PC-3 (cell line): ENCODE measurements around the gene CYFIP2.

ENCODE experiments used
- CTCF ChIP-seq: fragments of 300-600 bp; sonication (generic); conservative IDR thresholded peaks from 2 replicates; pipeline ENCODE4 v1.5.1; 2017; ENCODE audit warnings: antibody characterized with exemption, low read depth, mild to moderate bottlenecking, low read length
- EZH2 ChIP-seq: fragments of 300-600 bp; sonication (generic); IDR thresholded peaks from one replicate; pipeline ENCODE4 v1.6.1; 2017; ENCODE audit warnings: antibody characterized with exemption, mild to moderate bottlenecking, low read length; ENCODE audit not compliant: unreplicated experiment
- EZH2phosphoT487 ChIP-seq: fragments of 300-600 bp; sonication (generic); IDR thresholded peaks from 2 replicates; pipeline ENCODE4 v1.6.1; 2018; ENCODE audit warnings: mild to moderate bottlenecking, antibody characterized with exemption, low read length, borderline replicate concordance

- no peak for TF ChIP-seq CTCF
- TF ChIP-seq EZH2: no peak
- TF ChIP-seq EZH2phosphoT487: no peak
Observed at GRCh38 chr5:157388111-157388710, 122.3 kb downstream of the CYFIP2 start.
